ENCODE measurements around the gene NFASC.

NFASC gene

DNA sequence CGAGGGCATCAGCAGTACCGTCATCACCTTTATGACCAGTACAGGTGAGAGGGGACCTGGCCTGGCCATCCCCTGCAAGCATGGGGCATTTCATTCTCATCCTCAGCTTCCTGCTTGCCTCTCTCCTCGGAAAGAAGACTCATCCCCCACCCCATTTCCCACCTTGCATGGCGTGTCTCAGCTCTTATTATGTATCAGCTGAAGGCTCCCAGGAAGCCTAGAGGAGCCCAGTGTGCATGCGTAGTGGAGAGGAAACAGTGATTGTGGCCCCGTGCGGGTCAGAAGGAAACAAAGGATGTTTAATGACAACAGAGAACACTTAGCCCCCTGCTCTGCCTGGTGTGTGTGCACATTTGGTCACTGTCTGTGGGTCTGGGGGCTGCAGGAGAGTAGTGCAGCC is 132.0 kb downstream of the NFASC start:
- no peaks in the 10 kb centered on the region for H3K27me3 ChIP-seq
- H3K4me1 ChIP-seq = no peaks in the 10 kb centered on the region
- TF ChIP-seq, protein P1, sequence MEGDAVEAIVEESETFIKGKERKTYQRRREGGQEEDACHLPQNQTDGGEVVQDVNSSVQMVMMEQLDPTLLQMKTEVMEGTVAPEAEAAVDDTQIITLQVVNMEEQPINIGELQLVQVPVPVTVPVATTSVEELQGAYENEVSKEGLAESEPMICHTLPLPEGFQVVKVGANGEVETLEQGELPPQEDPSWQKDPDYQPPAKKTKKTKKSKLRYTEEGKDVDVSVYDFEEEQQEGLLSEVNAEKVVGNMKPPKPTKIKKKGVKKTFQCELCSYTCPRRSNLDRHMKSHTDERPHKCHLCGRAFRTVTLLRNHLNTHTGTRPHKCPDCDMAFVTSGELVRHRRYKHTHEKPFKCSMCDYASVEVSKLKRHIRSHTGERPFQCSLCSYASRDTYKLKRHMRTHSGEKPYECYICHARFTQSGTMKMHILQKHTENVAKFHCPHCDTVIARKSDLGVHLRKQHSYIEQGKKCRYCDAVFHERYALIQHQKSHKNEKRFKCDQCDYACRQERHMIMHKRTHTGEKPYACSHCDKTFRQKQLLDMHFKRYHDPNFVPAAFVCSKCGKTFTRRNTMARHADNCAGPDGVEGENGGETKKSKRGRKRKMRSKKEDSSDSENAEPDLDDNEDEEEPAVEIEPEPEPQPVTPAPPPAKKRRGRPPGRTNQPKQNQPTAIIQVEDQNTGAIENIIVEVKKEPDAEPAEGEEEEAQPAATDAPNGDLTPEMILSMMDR (IDR thresholded peaks at IDR 0.05) = no peak
- intact Hi-C loops (cut with DNase I; ENCODE audit: low total_unique reads) = no loop called here
- DNase-seq = no peak
- H3K4me3 ChIP-seq = no peak overlapping the region
- H3K9me3 ChIP-seq = no peaks in the 10 kb centered on the region
- peaks cover 0 to 6% (median 0%) of the 10 kb centered on the region in 3 donors for H3K36me3 ChIP-seq
- no peak overlapping the region for H3K27ac ChIP-seq

DNA sequence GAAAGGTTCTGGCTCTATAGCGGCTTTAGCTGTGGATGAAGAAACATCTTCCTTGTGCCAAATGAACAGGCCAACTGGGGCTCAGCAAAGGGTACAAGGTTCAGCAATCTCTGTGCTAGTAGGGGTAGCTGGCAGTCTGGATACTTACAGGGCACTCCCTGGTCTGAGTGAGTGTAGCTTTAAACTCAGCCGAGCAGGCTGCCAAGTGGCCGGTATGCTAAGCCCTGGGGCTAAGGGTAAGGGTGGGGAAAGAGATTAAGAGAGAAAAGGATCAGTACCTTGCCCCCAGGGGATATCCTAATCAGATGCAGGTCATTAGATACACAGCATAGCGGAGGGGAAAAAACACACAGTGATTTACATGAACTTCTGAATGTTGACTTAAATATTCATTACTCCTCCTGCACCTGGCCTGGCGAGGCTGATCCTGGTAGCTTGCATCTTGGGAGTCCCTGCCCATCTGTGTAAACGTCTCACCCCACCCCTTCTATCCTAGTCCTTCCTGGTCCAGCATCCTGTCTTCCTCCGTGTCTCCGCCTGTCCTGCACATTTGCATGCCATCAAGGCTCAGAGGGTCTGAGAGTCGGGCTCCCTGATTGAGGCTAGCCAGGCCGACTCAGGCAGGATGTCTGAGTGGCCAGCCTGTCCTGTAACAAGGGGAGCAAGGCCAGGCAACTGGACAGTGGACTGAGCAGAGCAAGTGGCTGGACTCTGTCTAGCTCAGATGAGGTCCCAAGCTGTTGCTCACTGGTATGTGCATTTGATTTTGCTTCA is 132.9 kb downstream of the NFASC start:
- H3K4me1 ChIP-seq = no peaks in the 10 kb centered on the region
- intact Hi-C loops (cut with DNase I; ENCODE audit: low total_unique reads) = no loop called here
- TF ChIP-seq, protein P1 (IDR thresholded peaks at IDR 0.05) = no peak
- H3K27me3 ChIP-seq = no peaks in the 10 kb centered on the region
- no peak for DNase-seq
- H3K4me3 ChIP-seq = no peak overlapping the region
- H3K9me3 ChIP-seq = no peaks in the 10 kb centered on the region
- no peak overlapping the region for H3K27ac ChIP-seq
- H3K36me3 ChIP-seq = peaks cover 0 to 6% (median 0%) of the 10 kb centered on the region in 3 donors

GRCh38 chr1:205004351-205004750 is 133.7 kb downstream of the NFASC start:
- peaks cover 0 to 3% (median 0%) of the 10 kb centered on the region in 3 donors for H3K36me3 ChIP-seq
- no peak overlapping the region for H3K4me3 ChIP-seq
- H3K27ac ChIP-seq = no peak overlapping the region
- no peak for DNase-seq
- H3K4me1 ChIP-seq = no peaks in the 10 kb centered on the region
- TF ChIP-seq, protein P1 (IDR thresholded peaks at IDR 0.05) = no peak
- no peaks in the 10 kb centered on the region for H3K27me3 ChIP-seq
- intact Hi-C loops (cut with DNase I; ENCODE audit: low total_unique reads) = no loop called here
- no peaks in the 10 kb centered on the region for H3K9me3 ChIP-seq

DNA sequence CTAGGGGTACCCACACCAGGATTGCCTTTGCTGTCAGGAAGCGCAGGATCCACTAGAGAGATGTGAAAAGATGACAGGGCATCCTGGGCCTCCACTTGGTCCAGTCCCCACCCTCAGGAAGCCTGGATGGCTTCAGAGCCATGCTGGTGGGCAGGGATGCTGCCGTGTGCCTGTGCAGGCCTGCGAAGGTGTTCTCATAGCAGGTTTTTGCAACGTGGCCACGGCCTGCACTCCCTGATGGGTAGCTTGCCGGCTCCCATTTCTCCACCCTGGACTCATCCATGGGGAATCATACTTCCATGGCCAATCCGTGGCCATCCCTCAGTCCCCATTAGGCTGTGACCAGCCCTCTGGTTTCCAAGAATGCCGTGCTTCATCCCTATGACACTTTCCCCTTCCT is 138.2 kb downstream of the NFASC start:
- H3K27ac ChIP-seq = no peak overlapping the region
- TF ChIP-seq, protein P1 (IDR thresholded peaks at IDR 0.05) = no peak
- no peak for DNase-seq
- peaks cover 0 to 7% (median 0%) of the 10 kb centered on the region in 3 donors for H3K36me3 ChIP-seq
- H3K4me1 ChIP-seq = peaks cover 0 to 4% (median 0%) of the 10 kb centered on the region in 4 donors
- intact Hi-C loops (cut with DNase I; ENCODE audit: low total_unique reads) = no loop called here
- no peaks in the 10 kb centered on the region for H3K27me3 ChIP-seq
- no peak overlapping the region for H3K4me3 ChIP-seq
- H3K9me3 ChIP-seq = no peaks in the 10 kb centered on the region

DNA sequence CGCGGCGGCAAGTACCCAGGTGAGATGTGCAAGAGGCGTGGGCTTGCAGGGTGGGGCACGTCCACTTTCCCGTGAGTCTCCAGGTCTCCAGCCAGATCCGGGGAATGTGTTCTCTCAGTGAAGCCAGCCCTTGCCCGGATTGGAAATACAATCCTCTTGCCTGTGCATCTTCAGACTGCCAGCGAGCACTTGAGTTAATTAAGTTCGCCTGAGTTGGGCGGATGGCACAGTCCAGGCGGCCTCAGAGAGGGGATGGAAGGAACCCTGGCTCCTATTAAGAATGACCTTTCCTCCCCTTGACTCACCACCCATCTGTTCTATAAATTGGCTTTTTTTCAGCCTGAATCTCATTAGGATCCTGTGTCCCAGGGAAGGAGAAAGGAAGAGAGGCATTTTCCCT is 139.0 kb downstream of the NFASC start:
- Histone ChIP-seq H3K27me3 (no peaks in the 10 kb centered on the region), H3K9me3 (no peaks in the 10 kb centered on the region), H3K4me3 (no peak overlapping the region), H3K4me1 (peaks cover 0 to 8% (median 0%) of the 10 kb centered on the region in 4 donors), H3K27ac (no peak overlapping the region), H3K36me3 (peaks cover 0 to 7% (median 0%) of the 10 kb centered on the region in 3 donors)
- intact Hi-C loops (cut with DNase I; ENCODE audit: low total_unique reads) = no loop called here
- no peak for DNase-seq
- TF ChIP-seq, protein P1 (IDR thresholded peaks at IDR 0.05) = no peak
